GM12878 (cell line): ENCODE results near the gene IQSEC2. TPM values are rescaled to one million over a fixed set of nuclear protein-coding genes. Genes with fewer than 3 reads are reported as not detected.

Experiments used
- ATAC-seq: fragments of 200-7000 bp; cut with Tn5 transposase; 3 replicates; pipeline ENCODE4 v1.9.1; 2020; ENCODE audit warnings: mild to moderate bottlenecking, moderate library complexity
- BruUV-seq: library from RNA; stranded (reverse); fragments of 400-500 nt; replicated peaks from 2 replicates; lab custom pipeline; 2021; lab: Mats Ljungman, UMichigan
- CTCF ChIA-PET: fragments of 300-600 bp; sonication (Branson Sonifier 250); formaldehyde crosslinking; extraction: SDS; loops from one replicate; lab custom pipeline; 2021; ENCODE audit warnings: inconsistent platforms; lab: Yijun Ruan, JAX
- POLR2A ChIA-PET: fragments of 350-600 bp; formaldehyde crosslinking; extraction: SDS; loops from one replicate; lab custom pipeline; 2021; ENCODE audit warnings: inconsistent platforms; lab: Charles Lee
- RAD21 ChIA-PET: fragments of 300-600 bp; sonication (Branson Sonifier 250); formaldehyde crosslinking; loops from one replicate; lab custom pipeline; 2023; ENCODE audit warnings: antibody characterized with exemption; ENCODE audit not compliant: unreplicated experiment; lab: Charles Lee
- SMC1A ChIA-PET: fragments of 300-600 bp; sonication (Branson Sonifier 250); formaldehyde crosslinking; loops from one replicate; lab custom pipeline; 2023; ENCODE audit not compliant: unreplicated experiment, uncharacterized antibody; lab: Charles Lee
- DNase-seq: peaks from one replicate; pipeline ENCODE4 v3.0.0-alpha.2; 2011; ENCODE audit warnings: low read depth, low spot score
- FAIRE-seq: peaks from 3 replicates; lab custom pipeline; 2011; peaks lifted over from hg19 to GRCh38; lab: Jason Lieb, UNC
- H2AFZ ChIP-seq: 2 replicates; pipeline ENCODE4 v1.6.0; 2011; ENCODE audit warnings: low read depth, low read length, control low read depth; ENCODE audit not compliant: control insufficient read depth
- H3K27ac ChIP-seq: 2 replicates; pipeline ENCODE4 v1.5.1; 2011; ENCODE audit warnings: control low read depth; ENCODE audit not compliant: control insufficient read depth, insufficient read depth
- H3K27me3 ChIP-seq, 2 experiments: replicated peaks in 1 of 2; 2 replicates each; pipeline versions ENCODE4 v1.6.0 to v1.6.1; 2011; ENCODE audit warnings: low read length in 1 of 2; ENCODE audit not compliant: control insufficient read depth in 2 of 2, insufficient read depth in 2 of 2
- H3K36me3 ChIP-seq, 2 experiments: 2 replicates each; pipeline ENCODE4 v1.5.1; 2011; ENCODE audit warnings: low read length in 1 of 2; ENCODE audit not compliant: control insufficient read depth in 2 of 2, insufficient read depth in 2 of 2
- H3K4me1 ChIP-seq: 2 replicates; pipeline ENCODE4 v1.6.1; 2011; ENCODE audit warnings: mild to moderate bottlenecking, low read length, moderate library complexity, mixed read lengths; ENCODE audit not compliant: control insufficient read depth, insufficient read depth
- H3K4me2 ChIP-seq: 2 replicates; pipeline ENCODE4 v1.6.0; 2011; ENCODE audit warnings: control low read depth; ENCODE audit not compliant: control insufficient read depth, insufficient read depth
- H3K4me3 ChIP-seq: fragments of 200-600 bp; sonication (generic); 2 replicates; pipeline ENCODE4 v1.5.1; 2016
- H3K79me2 ChIP-seq: 2 replicates; pipeline ENCODE4 v1.6.0; 2011; ENCODE audit warnings: low read length; ENCODE audit not compliant: control insufficient read depth, insufficient read depth
- H3K9ac ChIP-seq: 2 replicates; pipeline ENCODE4 v1.8.0; 2011; ENCODE audit warnings: low read length, control low read depth, mixed read lengths; ENCODE audit not compliant: control insufficient read depth, insufficient read depth
- H3K9me3 ChIP-seq: replicated peaks from 3 replicates; pipeline ENCODE4 v1.5.1; 2011; ENCODE audit warnings: mild to moderate bottlenecking, low read length; ENCODE audit not compliant: control insufficient read depth, insufficient read depth
- H4K20me1 ChIP-seq: 2 replicates; pipeline ENCODE4 v1.6.0; 2011; ENCODE audit not compliant: control insufficient read depth, insufficient read depth
- BCL3 ChIP-seq: IDR thresholded peaks from 2 replicates; pipeline ENCODE4 v1.6.1; 2011; ENCODE audit warnings: borderline replicate concordance, low read depth, mild to moderate bottlenecking, moderate library complexity, low read length; ENCODE audit not compliant: insufficient read depth, poor library complexity, severe bottlenecking
- EGR1 ChIP-seq, 2 experiments: IDR thresholded peaks; 1 replicate in 1 of 2; 2 replicates in 1 of 2; pipeline ENCODE4 v1.6.1; 2011 to 2012; ENCODE audit warnings: low read depth in 2 of 2, low read length in 2 of 2, borderline replicate concordance in 1 of 2, mild to moderate bottlenecking in 1 of 2, moderate library complexity in 1 of 2
- FOS ChIP-seq: IDR thresholded peaks from 3 replicates; pipeline ENCODE4 v1.6.1; 2011; ENCODE audit warnings: borderline replicate concordance; ENCODE audit not compliant: insufficient read length; ENCODE audit errors: extremely low read depth
- NR2C2 ChIP-seq: IDR thresholded peaks from 2 replicates; pipeline ENCODE4 v1.6.1; 2011; ENCODE audit warnings: borderline replicate concordance, low read depth; ENCODE audit not compliant: control insufficient read depth, insufficient read length
- SREBF2 ChIP-seq: IDR thresholded peaks from 2 replicates; pipeline ENCODE4 v1.6.1; 2012; ENCODE audit warnings: mild to moderate bottlenecking, low read length
- USF1 ChIP-seq: IDR thresholded peaks from 2 replicates; pipeline ENCODE4 v1.6.1; 2011; ENCODE audit warnings: borderline replicate concordance, low read depth, mild to moderate bottlenecking, moderate library complexity, mixed read lengths, low read length; ENCODE audit not compliant: insufficient read depth; ENCODE audit errors: extremely low read length
- YBX1 ChIP-seq: fragments of 450-650 bp; IDR thresholded peaks from 2 replicates; pipeline ENCODE4 v1.6.1; 2016; ENCODE audit warnings: antibody characterized with exemption
- ZNF207 ChIP-seq: fragments of 450-650 bp; IDR thresholded peaks from 2 replicates; pipeline ENCODE4 v1.6.1; 2014; ENCODE audit warnings: antibody characterized with exemption, mild to moderate bottlenecking, borderline replicate concordance
- WGBS: methylation state at CpG from one replicate; pipeline ENCODE4 v1.1.6; 2016; ENCODE audit warnings: low lambda C conversion rate; ENCODE audit not compliant: insufficient replicate concordance, insufficient coverage; ENCODE audit errors: missing lambda C conversion rate; 5-methylcytosine and 5-hydroxymethylcytosine counted together
- in situ Hi-C: fragments of 300-500 bp; cut with MboI; formaldehyde crosslinking; loops from 9 replicates; pipeline ENCODE4 v1.14.3; 2018; ENCODE audit warnings: mixed read lengths
- intact Hi-C: fragments of 100-400 bp; cut with micrococcal nuclease; formaldehyde crosslinking; loops from one replicate; pipeline ENCODE4 v1.14.2; 2022; ENCODE audit not compliant: unreplicated experiment
- polyA plus RNA-seq, 11 experiments: library from polyadenylated mRNA; depleted of rRNA in 4 of 11; unstranded in 6 of 11; stranded (reverse) in 5 of 11; fragments of >200 nt; fragmentation: Nextera tagmentation in 4 of 11; fragmentation: Illumina TruSeq in 1 of 11; extraction: Ambion mirVana in 4 of 11; extraction: Trizol in 1 of 11; gene quantifications; 1 replicate in 1 of 11; 2 replicates in 10 of 11; pipeline versions ENCODE4 v1.2.1 to v1.2.3, GENCODE V29; 2011 to 2016; ENCODE audit warnings: inconsistent platforms in 2 of 11, missing spikeins in 2 of 11, low read depth in 1 of 11
- total RNA-seq, 4 experiments: library from RNA; depleted of rRNA in 3 of 4; stranded (reverse); fragments of >200 nt in 3 of 4; fragmentation: Illumina TruSeq in 1 of 4; extraction: Trizol in 1 of 4; gene quantifications; 2 replicates each; pipeline versions ENCODE4 v1.2.1 to v1.2.3, GENCODE V29; 2013 to 2021

IQSEC2 gene
- total and polyA plus RNA-seq, 10 of the 15 experiments (the other 5 are each of a cell fraction or from before 2014, with no cell fraction given) = 0.01 to 0.23 (median 0.04) TPM; not detected in 3

DNA sequence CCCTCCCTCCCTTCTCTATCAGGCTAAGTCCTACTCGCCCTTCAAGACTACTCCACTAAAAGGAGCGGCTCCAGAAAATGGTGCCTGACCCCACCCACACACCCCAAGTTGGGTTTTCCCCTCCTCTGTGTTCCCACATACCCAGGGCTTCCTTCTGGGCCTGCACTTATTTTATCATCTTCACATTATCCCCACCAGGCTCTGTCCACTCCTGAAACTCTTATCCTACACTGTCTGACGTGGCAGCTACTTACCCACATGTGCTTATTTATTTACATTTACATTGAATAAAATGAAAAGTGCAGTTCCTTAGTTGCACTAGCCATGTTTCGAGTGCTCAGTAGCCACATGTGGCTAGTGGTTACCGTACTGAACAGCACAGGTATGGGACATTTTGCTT lies 51.3 kb downstream of the IQSEC2 start (continued):
- no peak for TF ChIP-seq ZNF207
- TF ChIP-seq FOS = no peak
- TF ChIP-seq USF1 = no peak

DNA sequence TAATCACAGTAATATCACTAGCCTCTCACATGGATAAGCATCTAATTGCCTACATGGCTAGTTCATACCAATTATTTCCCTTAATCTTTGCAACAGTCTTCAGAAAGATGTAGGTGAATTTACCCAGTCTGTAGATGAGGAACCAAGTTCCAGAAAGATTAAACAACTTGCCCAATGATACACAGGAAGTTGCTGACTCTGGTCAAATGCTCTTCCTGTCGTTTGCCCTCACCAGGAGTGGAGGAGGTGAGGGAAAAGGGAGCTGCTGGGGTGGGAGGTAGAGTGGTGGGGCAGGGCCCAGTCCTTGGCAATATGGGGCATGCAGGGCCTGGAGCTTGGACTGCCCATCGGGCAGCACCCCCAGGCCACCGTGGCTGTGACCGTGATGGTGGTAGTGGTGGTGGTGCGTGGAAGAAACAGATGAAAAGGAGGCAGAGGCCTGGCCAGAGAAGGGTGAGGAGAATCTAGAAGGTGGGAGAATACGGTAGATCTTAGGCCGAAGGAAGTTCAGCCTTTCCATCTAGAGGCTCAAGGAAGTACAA lies 54.1 kb downstream of the IQSEC2 start:
- CTCF ChIA-PET = no interaction called here
- DNase-seq = no peak
- no peak overlapping the region for H3K27ac ChIP-seq
- no peak for TF ChIP-seq BCL3
- TF ChIP-seq EGR1 (IDR thresholded peaks at IDR 0.05; ENCODE audit: borderline replicate concordance in 1 of 2, low read depth in 2 of 2, low read length in 2 of 2) = no peak
- no peak for TF ChIP-seq SREBF2
- no peak for TF ChIP-seq NR2C2
- TF ChIP-seq YBX1 = no peak
- TF ChIP-seq, all 136 proteins: peak for 0
- SMC1A ChIA-PET = interaction anchor here (1.1 to 2.2 kb wide), 2 partner anchors 8 to 9 kb away, joined by 3 to 6 read pairs; no protein-coding TSS in a partner anchor
- 68% methylated on average over 7 of the region's 7 CpGs for WGBS
- in situ Hi-C loops = no loop called here
- Histone ChIP-seq H4K20me1 (peaks cover 15% of the 10 kb centered on the region), H3K9me3 (no peaks in the 10 kb centered on the region), H2AFZ (no peak overlapping the region), H3K4me2 (no peak overlapping the region), H3K4me1 (peaks cover 9% of the 10 kb centered on the region), H3K9ac (no peak overlapping the region), H3K36me3 (no peaks in the 10 kb centered on the region), H3K27me3 (no peaks in the 10 kb centered on the region), H3K79me2 (peaks cover 30% of the 10 kb centered on the region), H3K4me3 (no peak overlapping the region)
- RAD21 ChIA-PET = no interaction called here
- BruUV-seq = no TSS peak
- intact Hi-C loops = no loop called here
- ATAC-seq = no peak
- FAIRE-seq = no peak
- POLR2A ChIA-PET = no interaction called here
